HepG2 (cell line): ENCODE data around the gene GGNBP2. TPM values are rescaled to one million over a fixed set of nuclear protein-coding genes. Genes with fewer than 3 reads are reported as not detected.

Experiments
- AGO2 ChIP-seq: fragments of 200-400 bp; formaldehyde crosslinking; optimal IDR thresholded peaks from 2 replicates; pipeline ENCODE3; 2017; ENCODE audit warnings: mild to moderate bottlenecking, low read depth, low read length, moderate library complexity
- ATM ChIP-seq: fragments of 450-650 bp; IDR thresholded peaks from 2 replicates; pipeline ENCODE4 v1.7.1; 2017; ENCODE audit warnings: mild to moderate bottlenecking, borderline replicate concordance
- MBD4 ChIP-seq: IDR thresholded peaks from 2 replicates; pipeline ENCODE4 v1.6.1; 2012; ENCODE audit warnings: low read length, inconsistent platforms, borderline replicate concordance
- TBP ChIP-seq: sonication (generic); formaldehyde crosslinking; IDR thresholded peaks from 2 replicates; pipeline ENCODE4 v1.5.0; 2020; ENCODE audit warnings: missing genetic modification reagents
- ZBTB20 ChIP-seq: sonication (generic); formaldehyde crosslinking; IDR thresholded peaks from 2 replicates; pipeline ENCODE4 v1.8.1; 2023; ENCODE audit warnings: missing genetic modification reagents, low read depth, mild to moderate bottlenecking, borderline replicate concordance
- ZNF3 ChIP-seq: IDR thresholded peaks from 2 replicates; pipeline ENCODE4 v1.7.0; 2017; ENCODE audit warnings: inconsistent platforms
- ZNF496 ChIP-seq: sonication (generic); formaldehyde crosslinking; IDR thresholded peaks from 2 replicates; pipeline ENCODE4 v1.8.1; 2023; ENCODE audit warnings: mild to moderate bottlenecking, moderate library complexity, missing genetic modification reagents; ENCODE audit not compliant: insufficient replicate concordance
- ZNF569 ChIP-seq: sonication (generic); formaldehyde crosslinking; IDR thresholded peaks from 2 replicates; pipeline ENCODE4 v1.5.0; 2020; ENCODE audit warnings: mild to moderate bottlenecking, missing genetic modification reagents, moderate library complexity, borderline replicate concordance
- polyA plus RNA-seq, 8 experiments: library from polyadenylated mRNA; depleted of rRNA in 3 of 8; stranded (reverse) in 7 of 8; unstranded in 1 of 8; fragments of >200 nt; fragmentation: Illumina TruSeq in 4 of 8; extraction: Trizol in 4 of 8; gene quantifications; 2 replicates each; pipeline versions ENCODE4 v1.2.1 to v1.2.3, GENCODE V29; 2011 to 2016; ENCODE audit warnings: low read depth in 4 of 8, missing spikeins in 1 of 8, mixed read lengths in 1 of 8; ENCODE audit not compliant: insufficient read depth in 1 of 8
- total RNA-seq, 5 experiments: library from RNA; depleted of rRNA; stranded (reverse); fragments of >200 nt; fragmentation: Illumina TruSeq; extraction: Trizol; gene quantifications; 2 replicates each; pipeline ENCODE4 v1.2.3, GENCODE V29; 2016; ENCODE audit warnings: low read depth in 1 of 5
- TF ChIP-seq, protein P1 (sequence below): sonication (generic); formaldehyde crosslinking; IDR thresholded peaks from 2 replicates; pipeline ENCODE4 v1.4.0; 2020; ENCODE audit warnings: missing genetic modification reagents, borderline replicate concordance
- TF ChIP-seq, protein P2 (sequence below): sonication (generic); formaldehyde crosslinking; IDR thresholded peaks from 2 replicates; pipeline ENCODE4 v1.5.1; 2020; ENCODE audit warnings: missing genetic modification reagents, mild to moderate bottlenecking, borderline replicate concordance
- TF ChIP-seq, protein P3 (sequence below), 2 experiments: sonication (generic) in 1 of 2; formaldehyde crosslinking in 1 of 2; IDR thresholded peaks; 2 replicates each; pipeline versions ENCODE4 v1.4.0 to v1.6.1; 2016 to 2020; ENCODE audit warnings: borderline replicate concordance in 1 of 2, low read depth in 1 of 2, mild to moderate bottlenecking in 1 of 2, missing genetic modification reagents in 1 of 2
- TF ChIP-seq, protein P4 (sequence below): sonication (generic); formaldehyde crosslinking; IDR thresholded peaks from 2 replicates; pipeline ENCODE4 v1.8.1; 2023; ENCODE audit warnings: missing genetic modification reagents, mild to moderate bottlenecking, borderline replicate concordance
- TF ChIP-seq, protein P5 (sequence below): sonication (generic); formaldehyde crosslinking; IDR thresholded peaks from 2 replicates; pipeline ENCODE4 v1.4.0; 2020; ENCODE audit warnings: missing genetic modification reagents, mild to moderate bottlenecking, borderline replicate concordance

GGNBP2 gene
- total and polyA plus RNA-seq, 2 of the 13 experiments (the other 11 are each of a cell fraction or from before 2014, with no cell fraction given) = 53.3 to 84.2 TPM

DNA sequence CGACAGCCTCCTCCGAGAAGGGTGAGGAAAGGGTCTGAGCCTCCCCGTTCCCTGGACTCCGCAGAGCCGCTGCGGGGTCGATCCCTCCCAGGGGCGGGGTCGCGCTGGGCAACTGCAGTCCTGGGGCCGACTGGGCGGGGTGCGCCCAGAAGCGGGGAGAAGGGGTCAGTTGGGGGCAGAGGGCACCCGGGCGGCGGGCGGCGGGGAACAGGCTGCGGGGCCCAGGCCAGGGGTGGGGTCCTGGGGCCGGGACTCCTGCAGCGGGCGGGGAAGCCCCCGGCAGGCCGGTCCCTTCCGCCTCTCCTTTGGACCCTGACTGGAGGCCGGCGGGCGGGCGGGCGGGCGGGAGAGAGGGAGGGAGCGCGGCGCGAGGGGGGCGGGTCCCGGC, 352 bp downstream of the GGNBP2 start (continued):
- TF ChIP-seq, protein P1, sequence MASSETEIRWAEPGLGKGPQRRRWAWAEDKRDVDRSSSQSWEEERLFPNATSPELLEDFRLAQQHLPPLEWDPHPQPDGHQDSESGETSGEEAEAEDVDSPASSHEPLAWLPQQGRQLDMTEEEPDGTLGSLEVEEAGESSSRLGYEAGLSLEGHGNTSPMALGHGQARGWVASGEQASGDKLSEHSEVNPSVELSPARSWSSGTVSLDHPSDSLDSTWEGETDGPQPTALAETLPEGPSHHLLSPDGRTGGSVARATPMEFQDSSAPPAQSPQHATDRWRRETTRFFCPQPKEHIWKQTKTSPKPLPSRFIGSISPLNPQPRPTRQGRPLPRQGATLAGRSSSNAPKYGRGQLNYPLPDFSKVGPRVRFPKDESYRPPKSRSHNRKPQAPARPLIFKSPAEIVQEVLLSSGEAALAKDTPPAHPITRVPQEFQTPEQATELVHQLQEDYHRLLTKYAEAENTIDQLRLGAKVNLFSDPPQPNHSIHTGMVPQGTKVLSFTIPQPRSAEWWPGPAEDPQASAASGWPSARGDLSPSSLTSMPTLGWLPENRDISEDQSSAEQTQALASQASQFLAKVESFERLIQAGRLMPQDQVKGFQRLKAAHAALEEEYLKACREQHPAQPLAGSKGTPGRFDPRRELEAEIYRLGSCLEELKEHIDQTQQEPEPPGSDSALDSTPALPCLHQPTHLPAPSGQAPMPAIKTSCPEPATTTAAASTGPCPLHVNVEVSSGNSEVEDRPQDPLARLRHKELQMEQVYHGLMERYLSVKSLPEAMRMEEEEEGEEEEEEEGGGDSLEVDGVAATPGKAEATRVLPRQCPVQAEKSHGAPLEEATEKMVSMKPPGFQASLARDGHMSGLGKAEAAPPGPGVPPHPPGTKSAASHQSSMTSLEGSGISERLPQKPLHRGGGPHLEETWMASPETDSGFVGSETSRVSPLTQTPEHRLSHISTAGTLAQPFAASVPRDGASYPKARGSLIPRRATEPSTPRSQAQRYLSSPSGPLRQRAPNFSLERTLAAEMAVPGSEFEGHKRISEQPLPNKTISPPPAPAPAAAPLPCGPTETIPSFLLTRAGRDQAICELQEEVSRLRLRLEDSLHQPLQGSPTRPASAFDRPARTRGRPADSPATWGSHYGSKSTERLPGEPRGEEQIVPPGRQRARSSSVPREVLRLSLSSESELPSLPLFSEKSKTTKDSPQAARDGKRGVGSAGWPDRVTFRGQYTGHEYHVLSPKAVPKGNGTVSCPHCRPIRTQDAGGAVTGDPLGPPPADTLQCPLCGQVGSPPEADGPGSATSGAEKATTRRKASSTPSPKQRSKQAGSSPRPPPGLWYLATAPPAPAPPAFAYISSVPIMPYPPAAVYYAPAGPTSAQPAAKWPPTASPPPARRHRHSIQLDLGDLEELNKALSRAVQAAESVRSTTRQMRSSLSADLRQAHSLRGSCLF = no peak
- TF ChIP-seq ZNF569 (CRISPR knock-in tag) (no peak), ZNF496 (no peak), MBD4 (no peak), ZBTB20 (no peak), ZNF3 (CRISPR knock-in tag) (no peak), AGO2 (no peak), ATM (no peak), TBP (CRISPR knock-in tag) (no peak)
- TF ChIP-seq, protein P2, sequence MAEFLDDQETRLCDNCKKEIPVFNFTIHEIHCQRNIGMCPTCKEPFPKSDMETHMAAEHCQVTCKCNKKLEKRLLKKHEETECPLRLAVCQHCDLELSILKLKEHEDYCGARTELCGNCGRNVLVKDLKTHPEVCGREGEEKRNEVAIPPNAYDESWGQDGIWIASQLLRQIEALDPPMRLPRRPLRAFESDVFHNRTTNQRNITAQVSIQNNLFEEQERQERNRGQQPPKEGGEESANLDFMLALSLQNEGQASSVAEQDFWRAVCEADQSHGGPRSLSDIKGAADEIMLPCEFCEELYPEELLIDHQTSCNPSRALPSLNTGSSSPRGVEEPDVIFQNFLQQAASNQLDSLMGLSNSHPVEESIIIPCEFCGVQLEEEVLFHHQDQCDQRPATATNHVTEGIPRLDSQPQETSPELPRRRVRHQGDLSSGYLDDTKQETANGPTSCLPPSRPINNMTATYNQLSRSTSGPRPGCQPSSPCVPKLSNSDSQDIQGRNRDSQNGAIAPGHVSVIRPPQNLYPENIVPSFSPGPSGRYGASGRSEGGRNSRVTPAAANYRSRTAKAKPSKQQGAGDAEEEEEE (CRISPR knock-in tag) = no peak
- TF ChIP-seq, protein P3, sequence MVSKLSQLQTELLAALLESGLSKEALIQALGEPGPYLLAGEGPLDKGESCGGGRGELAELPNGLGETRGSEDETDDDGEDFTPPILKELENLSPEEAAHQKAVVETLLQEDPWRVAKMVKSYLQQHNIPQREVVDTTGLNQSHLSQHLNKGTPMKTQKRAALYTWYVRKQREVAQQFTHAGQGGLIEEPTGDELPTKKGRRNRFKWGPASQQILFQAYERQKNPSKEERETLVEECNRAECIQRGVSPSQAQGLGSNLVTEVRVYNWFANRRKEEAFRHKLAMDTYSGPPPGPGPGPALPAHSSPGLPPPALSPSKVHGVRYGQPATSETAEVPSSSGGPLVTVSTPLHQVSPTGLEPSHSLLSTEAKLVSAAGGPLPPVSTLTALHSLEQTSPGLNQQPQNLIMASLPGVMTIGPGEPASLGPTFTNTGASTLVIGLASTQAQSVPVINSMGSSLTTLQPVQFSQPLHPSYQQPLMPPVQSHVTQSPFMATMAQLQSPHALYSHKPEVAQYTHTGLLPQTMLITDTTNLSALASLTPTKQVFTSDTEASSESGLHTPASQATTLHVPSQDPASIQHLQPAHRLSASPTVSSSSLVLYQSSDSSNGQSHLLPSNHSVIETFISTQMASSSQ (IDR thresholded peaks at IDR 0.05; ENCODE audit: low read depth) = no peak
- TF ChIP-seq, protein P3 (CRISPR knock-in tag; IDR thresholded peaks at IDR 0.05; ENCODE audit: borderline replicate concordance) = no peak
- TF ChIP-seq, protein P4, sequence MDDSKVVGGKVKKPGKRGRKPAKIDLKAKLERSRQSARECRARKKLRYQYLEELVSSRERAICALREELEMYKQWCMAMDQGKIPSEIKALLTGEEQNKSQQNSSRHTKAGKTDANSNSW (CRISPR knock-in tag) = no peak
- TF ChIP-seq, protein P5, sequence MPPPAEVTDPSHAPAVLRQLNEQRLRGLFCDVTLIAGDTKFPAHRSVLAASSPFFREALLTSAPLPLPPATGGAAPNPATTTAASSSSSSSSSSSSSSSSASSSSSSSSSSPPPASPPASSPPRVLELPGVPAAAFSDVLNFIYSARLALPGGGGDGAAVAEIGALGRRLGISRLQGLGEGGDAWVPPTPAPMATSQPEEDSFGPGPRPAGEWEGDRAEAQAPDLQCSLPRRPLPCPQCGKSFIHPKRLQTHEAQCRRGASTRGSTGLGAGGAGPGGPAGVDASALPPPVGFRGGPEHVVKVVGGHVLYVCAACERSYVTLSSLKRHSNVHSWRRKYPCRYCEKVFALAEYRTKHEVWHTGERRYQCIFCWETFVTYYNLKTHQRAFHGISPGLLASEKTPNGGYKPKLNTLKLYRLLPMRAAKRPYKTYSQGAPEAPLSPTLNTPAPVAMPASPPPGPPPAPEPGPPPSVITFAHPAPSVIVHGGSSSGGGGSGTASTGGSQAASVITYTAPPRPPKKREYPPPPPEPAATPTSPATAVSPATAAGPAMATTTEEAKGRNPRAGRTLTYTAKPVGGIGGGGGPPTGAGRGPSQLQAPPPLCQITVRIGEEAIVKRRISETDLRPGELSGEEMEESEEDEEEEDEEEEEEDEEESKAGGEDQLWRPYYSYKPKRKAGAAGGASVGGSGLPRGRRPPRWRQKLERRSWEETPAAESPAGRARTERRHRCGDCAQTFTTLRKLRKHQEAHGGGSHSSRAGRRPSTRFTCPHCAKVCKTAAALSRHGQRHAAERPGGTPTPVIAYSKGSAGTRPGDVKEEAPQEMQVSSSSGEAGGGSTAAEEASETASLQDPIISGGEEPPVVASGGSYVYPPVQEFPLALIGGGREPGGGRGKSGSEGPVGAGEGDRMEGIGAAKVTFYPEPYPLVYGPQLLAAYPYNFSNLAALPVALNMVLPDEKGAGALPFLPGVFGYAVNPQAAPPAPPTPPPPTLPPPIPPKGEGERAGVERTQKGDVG (CRISPR knock-in tag) = no peak
